Smooth muscle cell (in vitro differentiated cells): Measurements from ENCODE around the gene IRF1. TPM values are rescaled to one million over a fixed set of nuclear protein-coding genes. Genes with fewer than 3 reads are reported as not detected.

ENCODE experiments used
- DNase-seq: peaks from one replicate; lab custom pipeline; 2025; ENCODE audit not compliant: unreplicated experiment; lab: John Stamatoyannopoulos, UW
- H2AFZ ChIP-seq: fragments of 200-600 bp; sonication (generic); 2 replicates; pipeline ENCODE4 v1.6.0; 2016; ENCODE audit warnings: antibody characterized with exemption, low read depth, mild to moderate bottlenecking
- H3F3A ChIP-seq: fragments of 200-600 bp; sonication (generic); 2 replicates; pipeline ENCODE4 v1.6.0; 2017; ENCODE audit warnings: antibody characterized with exemption, low read depth
- H3K27ac ChIP-seq: fragments of 200-600 bp; sonication (generic); 2 replicates; pipeline ENCODE4 v1.5.1; 2016; ENCODE audit warnings: low read depth, mild to moderate bottlenecking
- H3K27me3 ChIP-seq: fragments of 200-600 bp; sonication (generic); 2 replicates; pipeline ENCODE4 v1.6.1; 2016; ENCODE audit warnings: low read depth, mild to moderate bottlenecking
- H3K36me3 ChIP-seq: fragments of 200-600 bp; sonication (generic); 2 replicates; pipeline ENCODE4 v1.5.1; 2016; ENCODE audit warnings: low read depth
- H3K4me1 ChIP-seq: fragments of 200-600 bp; sonication (generic); 2 replicates; pipeline ENCODE4 v1.5.1; 2016; ENCODE audit warnings: low read depth
- H3K4me2 ChIP-seq: fragments of 200-600 bp; sonication (generic); 2 replicates; pipeline ENCODE4 v1.6.0; 2016; ENCODE audit warnings: mild to moderate bottlenecking
- H3K4me3 ChIP-seq: fragments of 200-600 bp; sonication (generic); 2 replicates; pipeline ENCODE4 v1.5.1; 2016; ENCODE audit warnings: mild to moderate bottlenecking
- H3K79me2 ChIP-seq: fragments of 200-600 bp; sonication (generic); 2 replicates; pipeline ENCODE4 v1.6.0; 2016; ENCODE audit warnings: low read depth, mild to moderate bottlenecking
- H3K9ac ChIP-seq: fragments of 200-600 bp; sonication (generic); 2 replicates; pipeline ENCODE4 v1.6.0; 2016; ENCODE audit warnings: low read depth
- H3K9me3 ChIP-seq: fragments of 200-600 bp; sonication (generic); replicated peaks from 2 replicates; pipeline ENCODE4 v1.5.1; 2016; ENCODE audit warnings: low read depth
- H4K20me1 ChIP-seq: fragments of 200-600 bp; sonication (generic); 2 replicates; pipeline ENCODE4 v1.6.0; 2016; ENCODE audit warnings: low read depth
- WGBS: methylation state at CpG from one replicate; pipeline ENCODE4 v1.1.7; 2016; ENCODE audit warnings: low lambda C conversion rate; 5-methylcytosine and 5-hydroxymethylcytosine counted together
- polyA plus RNA-seq: library from polyadenylated mRNA; unstranded; fragments of >200 nt; fragmentation: Nextera tagmentation; extraction: Ambion mirVana; gene quantifications from 2 replicates; pipeline ENCODE4 v1.2.1, GENCODE V29; 2016
- total RNA-seq: library from RNA; depleted of rRNA; stranded (reverse); fragments of >200 nt; gene quantifications from 2 replicates; pipeline ENCODE4 v1.2.3, GENCODE V29; 2014
- TF ChIP-seq, protein P1 (sequence below): fragments of 200-600 bp; sonication (generic); IDR thresholded peaks from 2 replicates; pipeline ENCODE4 v1.5.1; 2017; ENCODE audit warnings: borderline replicate concordance, mild to moderate bottlenecking, antibody characterized with exemption; ENCODE audit not compliant: insufficient read depth, poor library complexity, severe bottlenecking

IRF1 gene
- total and polyA plus RNA-seq, 2 experiments from 2014 or later = 15.7 to 19.1 TPM

DNA sequence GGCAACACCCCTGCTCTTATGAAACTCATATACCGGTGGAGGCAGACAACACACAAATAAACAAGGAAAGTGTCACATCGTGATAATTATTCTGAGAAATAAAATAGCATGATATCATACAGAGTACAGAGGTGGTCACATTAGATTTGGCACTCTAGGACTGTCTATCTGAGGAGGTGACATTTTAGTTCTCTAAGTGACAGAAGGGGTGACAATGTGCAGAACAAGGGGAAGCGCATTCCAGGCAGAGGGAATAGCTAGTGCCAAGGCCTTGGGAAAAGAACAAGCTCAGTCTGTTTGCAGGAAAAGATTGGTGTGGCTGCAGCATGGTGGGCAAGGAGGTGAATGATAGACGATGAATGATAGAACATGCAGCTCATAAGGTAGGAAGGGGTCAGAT lies 12.7 kb upstream of the IRF1 start:
- H4K20me1 ChIP-seq = no peaks in the 10 kb centered on the region
- no peak overlapping the region for H2AFZ ChIP-seq
- no peaks in the 10 kb centered on the region for H3K36me3 ChIP-seq
- no peaks in the 10 kb centered on the region for H3K4me1 ChIP-seq
- no peak overlapping the region for H3K9ac ChIP-seq
- no peaks in the 10 kb centered on the region for H3K27me3 ChIP-seq
- 78% methylated on average over 4 of the region's 4 CpGs for WGBS
- no peak for DNase-seq
- H3F3A ChIP-seq = peaks cover 8% of the 10 kb centered on the region
- TF ChIP-seq, protein P1, sequence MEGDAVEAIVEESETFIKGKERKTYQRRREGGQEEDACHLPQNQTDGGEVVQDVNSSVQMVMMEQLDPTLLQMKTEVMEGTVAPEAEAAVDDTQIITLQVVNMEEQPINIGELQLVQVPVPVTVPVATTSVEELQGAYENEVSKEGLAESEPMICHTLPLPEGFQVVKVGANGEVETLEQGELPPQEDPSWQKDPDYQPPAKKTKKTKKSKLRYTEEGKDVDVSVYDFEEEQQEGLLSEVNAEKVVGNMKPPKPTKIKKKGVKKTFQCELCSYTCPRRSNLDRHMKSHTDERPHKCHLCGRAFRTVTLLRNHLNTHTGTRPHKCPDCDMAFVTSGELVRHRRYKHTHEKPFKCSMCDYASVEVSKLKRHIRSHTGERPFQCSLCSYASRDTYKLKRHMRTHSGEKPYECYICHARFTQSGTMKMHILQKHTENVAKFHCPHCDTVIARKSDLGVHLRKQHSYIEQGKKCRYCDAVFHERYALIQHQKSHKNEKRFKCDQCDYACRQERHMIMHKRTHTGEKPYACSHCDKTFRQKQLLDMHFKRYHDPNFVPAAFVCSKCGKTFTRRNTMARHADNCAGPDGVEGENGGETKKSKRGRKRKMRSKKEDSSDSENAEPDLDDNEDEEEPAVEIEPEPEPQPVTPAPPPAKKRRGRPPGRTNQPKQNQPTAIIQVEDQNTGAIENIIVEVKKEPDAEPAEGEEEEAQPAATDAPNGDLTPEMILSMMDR = no peak
- no peak overlapping the region for H3K27ac ChIP-seq
- no peak overlapping the region for H3K4me3 ChIP-seq
- H3K4me2 ChIP-seq = no peak overlapping the region
- H3K79me2 ChIP-seq = no peaks in the 10 kb centered on the region
- H3K9me3 ChIP-seq = no peaks in the 10 kb centered on the region

DNA sequence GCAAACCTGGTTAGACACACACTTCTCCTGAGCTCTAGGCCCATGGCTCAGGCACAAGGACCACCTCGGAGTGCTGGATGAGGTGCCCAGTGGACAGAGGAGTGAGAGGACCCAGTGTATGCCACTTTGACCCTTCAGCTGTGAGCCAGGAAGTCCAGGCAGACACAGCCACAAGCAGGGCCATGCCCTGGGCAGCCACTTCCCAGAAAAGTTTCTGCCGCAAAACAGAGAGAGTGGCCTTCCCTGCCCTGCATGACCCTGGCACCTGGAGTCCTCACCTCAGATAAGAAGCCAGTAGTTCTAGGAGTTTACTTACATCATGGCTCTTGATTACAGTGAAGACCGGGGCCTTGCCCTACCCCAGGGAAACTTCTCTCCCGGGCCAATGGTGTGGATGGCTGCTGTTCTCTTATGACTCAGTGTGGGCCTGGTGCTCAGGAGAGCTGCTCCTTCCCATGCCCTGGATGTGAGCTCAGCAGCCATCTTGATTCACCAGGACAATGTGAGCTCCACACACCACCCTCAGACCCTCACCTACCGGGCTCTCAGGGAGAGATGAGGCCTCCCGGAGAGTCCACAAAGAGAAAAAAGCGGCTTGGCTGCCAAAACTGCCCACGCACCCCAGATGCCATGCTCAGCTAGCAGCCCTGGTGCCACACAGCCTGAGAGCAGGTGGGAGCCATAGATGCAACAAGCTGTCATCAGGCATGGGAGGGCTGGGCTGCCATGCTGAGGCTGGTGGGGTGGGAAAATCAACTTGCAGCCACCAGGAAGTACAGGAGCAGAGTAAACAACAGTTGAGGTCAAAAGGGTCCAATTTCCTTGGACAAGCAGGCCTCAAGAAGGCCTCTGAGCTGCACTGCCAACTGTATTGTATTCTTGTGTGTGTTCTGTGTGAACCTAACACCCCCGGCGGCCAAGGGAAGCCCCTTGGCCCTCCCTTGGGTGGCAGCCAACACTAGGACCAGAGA lies 11.7 kb upstream of the IRF1 start:
- H3K27ac ChIP-seq = no peak overlapping the region
- DNase-seq = no peak
- no peak overlapping the region for H2AFZ ChIP-seq

DNA sequence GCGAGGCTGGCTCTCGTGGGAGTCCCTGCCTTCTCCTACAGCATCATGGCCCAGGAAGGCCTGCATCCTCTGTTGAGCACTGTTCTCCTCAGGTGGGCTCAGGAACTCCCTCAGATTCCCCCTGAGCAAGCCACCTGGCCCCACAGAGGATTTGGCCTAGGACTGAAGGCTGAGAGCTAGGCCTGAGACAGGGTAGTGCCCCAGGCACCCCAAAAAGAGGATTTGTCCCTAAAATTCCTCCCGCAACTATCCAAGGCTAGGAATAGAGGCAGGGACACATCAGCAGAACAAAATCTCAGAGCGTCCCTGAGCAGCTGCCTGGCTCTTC lies 11.0 kb upstream of the IRF1 start:
- TF ChIP-seq, protein P1 = no peak
- no peak overlapping the region for H3K27ac ChIP-seq
- H3K79me2 ChIP-seq = no peaks in the 10 kb centered on the region
- H2AFZ ChIP-seq = no peak overlapping the region
- no peaks in the 10 kb centered on the region for H3K4me1 ChIP-seq
- H3K36me3 ChIP-seq = no peaks in the 10 kb centered on the region
- 81% methylated on average over 4 of the region's 4 CpGs for WGBS
- no peaks in the 10 kb centered on the region for H3K9me3 ChIP-seq
- H3K9ac ChIP-seq = no peak overlapping the region
- H3F3A ChIP-seq = peaks cover 18% of the 10 kb centered on the region
- H3K4me3 ChIP-seq = no peak overlapping the region
- no peaks in the 10 kb centered on the region for H3K27me3 ChIP-seq
- H3K4me2 ChIP-seq = no peak overlapping the region
- H4K20me1 ChIP-seq = no peaks in the 10 kb centered on the region
- DNase-seq = no peak

More for the DNA sequence above, 11.7 kb upstream of the IRF1 start:
- Histone ChIP-seq H3K4me2 (no peak overlapping the region), H3K79me2 (no peaks in the 10 kb centered on the region), H3K9me3 (no peaks in the 10 kb centered on the region), H3K9ac (no peak overlapping the region), H3K27me3 (no peaks in the 10 kb centered on the region), H4K20me1 (no peaks in the 10 kb centered on the region), H3K36me3 (no peaks in the 10 kb centered on the region), H3K4me1 (no peaks in the 10 kb centered on the region), H3K4me3 (no peak overlapping the region), H3F3A (peaks cover 12% of the 10 kb centered on the region)
- TF ChIP-seq, protein P1 = no peak
- WGBS = 83% methylated on average over 10 of the region's 10 CpGs
